Hepatocyte (in vitro differentiated cells): ENCODE results near the gene PLPP4.

Experiments used
- CTCF ChIP-seq: fragments of 200-600 bp; sonication (generic); IDR thresholded peaks from 2 replicates; pipeline ENCODE4 v1.5.1; 2016; ENCODE audit warnings: antibody characterized with exemption, mild to moderate bottlenecking; ENCODE audit not compliant: poor library complexity
- EZH2 ChIP-seq: fragments of 200-600 bp; sonication (generic); IDR thresholded peaks from 2 replicates; pipeline ENCODE4 v1.6.1; 2016; ENCODE audit warnings: antibody characterized with exemption, mild to moderate bottlenecking, borderline replicate concordance
- EZH2phosphoT487 ChIP-seq: fragments of 200-600 bp; sonication (generic); IDR thresholded peaks from one replicate; pipeline ENCODE4 v1.6.1; 2018; ENCODE audit warnings: antibody characterized with exemption, mild to moderate bottlenecking, low read depth, moderate library complexity; ENCODE audit not compliant: unreplicated experiment, severe bottlenecking

DNA sequence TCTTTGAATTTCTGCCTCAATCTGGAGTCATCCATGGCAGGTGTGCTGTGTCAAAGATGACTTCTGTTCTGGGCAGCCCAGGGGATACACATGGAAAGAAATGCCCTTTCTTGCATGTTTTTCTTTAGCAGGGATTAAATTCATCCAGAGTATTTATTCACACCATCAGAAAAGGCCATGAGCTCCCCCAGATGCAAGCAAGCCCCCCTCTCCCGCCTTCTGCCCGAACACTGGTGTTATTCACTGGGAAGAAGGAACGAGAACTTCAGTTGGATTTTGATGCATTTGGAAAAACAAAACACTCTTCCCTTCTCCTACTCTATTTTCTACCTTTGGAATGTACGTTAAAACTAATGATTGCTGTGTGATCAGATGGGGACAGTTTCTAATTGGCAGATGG is 1.4 kb downstream of the PLPP4 start:
- TF ChIP-seq EZH2 (no peak), CTCF (no peak), EZH2phosphoT487 (no peak)
